AG09309 (cell line): ENCODE results near the gene ATP6V1E1.
A peak's percentile ranks its signal among the peaks of the same experiment; 100 is the strongest.

Experiments used
- DNase-seq: peaks from one replicate; pipeline ENCODE4 v3.0.0-alpha.2; 2010; ENCODE audit warnings: low read depth
- H3K4me3 ChIP-seq: 2 replicates; pipeline ENCODE4 v1.5.1; 2011; ENCODE audit warnings: mild to moderate bottlenecking, low read depth, low read length, moderate library complexity; ENCODE audit not compliant: control insufficient read depth
- CTCF ChIP-seq: IDR thresholded peaks from 2 replicates; pipeline ENCODE4 v1.5.1; 2011; ENCODE audit warnings: mild to moderate bottlenecking, low read depth, low read length, inconsistent platforms; ENCODE audit not compliant: insufficient read depth, control insufficient read depth; ENCODE audit errors: missing control alignments

The ATP6V1E1 gene

GRCh38 chr22:17578136-17578754 is 50.3 kb downstream of the ATP6V1E1 start:
- TF ChIP-seq CTCF: no peak
- no peak overlapping the region for H3K4me3 ChIP-seq
- DNase-seq: no peak

DNA sequence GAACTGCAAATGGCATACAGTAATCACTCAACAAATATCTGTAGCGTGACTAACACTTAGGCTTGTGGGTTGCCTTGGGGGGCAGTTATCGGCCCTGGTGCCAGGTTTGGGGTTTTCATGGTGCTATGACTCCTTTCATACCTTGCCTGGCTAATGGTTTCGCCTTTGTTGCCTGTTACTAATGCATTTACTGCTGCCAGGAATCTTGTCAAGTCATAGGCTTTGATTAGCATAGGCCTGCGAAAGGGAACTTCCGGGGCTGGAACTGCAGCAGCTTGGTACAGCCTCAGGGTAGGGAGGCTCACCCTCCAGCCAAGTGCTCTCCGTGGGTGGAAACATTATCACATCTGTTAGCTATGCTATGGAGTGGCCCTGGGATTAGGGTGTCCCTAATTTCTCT is 52.1 kb downstream of the ATP6V1E1 start:
- no peak for TF ChIP-seq CTCF
- DNase-seq: peak; percentile 87
- no peak overlapping the region for H3K4me3 ChIP-seq

DNA sequence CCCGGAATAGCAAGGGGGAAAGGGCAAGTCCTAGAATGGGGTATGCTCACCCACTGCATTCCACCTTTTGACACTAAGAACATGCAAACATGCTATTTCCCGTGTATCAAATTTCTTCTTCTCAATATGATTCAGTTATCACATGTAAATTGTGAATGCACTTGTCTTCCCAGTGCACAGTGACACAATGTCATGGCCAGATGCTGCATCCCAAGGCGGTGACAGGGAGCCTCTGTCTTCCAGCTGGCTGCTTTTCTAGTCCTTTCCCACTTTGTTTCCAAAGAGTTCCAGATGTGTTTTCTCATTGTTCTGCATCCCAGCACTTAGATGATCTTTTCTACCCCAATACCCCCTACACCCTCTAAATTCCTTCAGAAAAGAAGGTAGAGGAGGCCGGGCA is 52.9 kb downstream of the ATP6V1E1 start:
- DNase-seq: no peak
- no peak for TF ChIP-seq CTCF
- H3K4me3 ChIP-seq: no peak overlapping the region

DNA sequence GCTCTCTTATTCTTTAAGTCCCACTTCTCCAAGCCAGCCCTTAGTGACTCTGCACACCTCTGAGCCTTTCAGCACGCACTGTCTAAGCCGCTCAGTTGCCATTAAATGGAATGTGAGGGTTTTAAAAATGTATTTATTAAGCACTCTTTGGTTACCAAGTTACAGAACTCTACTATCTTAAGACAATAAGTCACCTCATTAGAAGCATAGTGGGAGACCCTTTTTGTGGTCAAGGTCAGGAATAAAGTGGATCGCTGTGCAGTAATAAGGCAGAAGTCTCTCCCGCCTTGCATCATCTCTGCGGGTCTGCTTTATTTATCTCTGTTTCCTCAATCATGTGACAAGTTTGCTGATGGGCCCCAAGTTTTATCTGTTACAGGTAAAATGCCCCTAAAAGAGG is 53.4 kb downstream of the ATP6V1E1 start:
- no peak for TF ChIP-seq CTCF
- H3K4me3 ChIP-seq: no peak overlapping the region
- DNase-seq: no peak

DNA sequence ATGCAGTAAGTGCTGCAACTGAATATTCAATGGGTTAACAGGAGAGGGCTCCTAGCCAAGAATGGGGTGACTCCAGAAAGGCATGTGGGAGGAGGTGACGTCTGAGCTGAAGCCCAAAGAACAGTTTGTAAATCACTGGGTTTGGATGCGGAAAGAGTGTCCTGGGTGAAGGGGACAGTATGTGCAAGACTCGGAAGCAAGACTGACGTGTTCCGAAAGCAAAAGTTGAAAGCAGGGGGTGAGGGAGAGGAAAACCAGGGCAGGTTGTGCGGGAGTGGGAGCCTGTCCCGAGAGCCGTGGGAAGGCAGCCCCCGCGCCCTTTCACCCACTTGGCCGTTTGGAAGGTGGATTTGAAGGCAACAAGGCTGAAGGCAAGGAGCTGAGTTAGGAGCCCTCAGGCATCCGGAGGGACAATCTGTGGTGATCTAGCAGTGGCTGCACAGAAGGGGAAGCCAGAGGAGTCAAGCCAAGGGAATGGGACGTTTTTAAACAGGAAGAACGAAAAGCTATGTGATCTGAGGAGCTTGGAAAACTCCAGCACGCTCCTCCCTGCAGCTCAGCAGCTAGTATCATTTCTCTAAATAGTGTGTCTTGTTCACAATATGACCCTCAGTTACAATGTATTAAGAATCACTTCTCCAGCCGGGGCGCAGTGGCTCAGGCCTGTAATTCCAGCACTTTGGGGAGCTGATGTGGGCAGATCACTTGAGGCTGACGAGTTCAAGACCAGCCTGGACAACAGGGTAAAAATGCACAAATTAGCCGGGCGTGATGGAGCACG is 57.5 kb downstream of the ATP6V1E1 start:
- no peak for DNase-seq
- no peak for TF ChIP-seq CTCF
- H3K4me3 ChIP-seq: peak overlapping the region; percentile 43

DNA sequence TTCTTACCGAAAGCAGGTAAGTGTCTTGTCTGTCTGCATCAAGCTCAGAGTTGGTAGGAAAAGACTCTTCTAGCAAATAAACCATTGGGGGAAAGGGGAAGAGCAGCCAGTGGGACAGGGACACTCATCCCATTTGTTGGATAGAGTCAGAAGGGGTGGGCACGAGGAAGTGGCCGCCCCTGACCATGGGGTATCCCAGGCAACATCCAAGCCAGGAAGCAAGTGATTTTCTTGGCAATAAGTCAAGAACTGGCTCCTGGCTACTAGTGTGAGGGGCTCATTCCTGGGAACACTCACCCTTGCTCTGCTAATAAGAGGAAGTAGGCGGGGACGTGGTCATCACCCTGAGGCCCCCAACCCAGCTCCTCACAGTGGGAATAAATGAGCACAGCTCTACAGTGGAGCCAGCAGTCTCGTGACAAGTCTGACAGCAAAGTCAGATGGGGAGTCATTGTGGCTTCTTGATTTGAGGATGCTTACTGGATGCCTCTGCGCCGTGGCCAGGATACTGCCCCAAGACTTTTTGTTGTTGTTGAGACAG is 58.5 kb downstream of the ATP6V1E1 start:
- no peak for TF ChIP-seq CTCF
- no peak overlapping the region for H3K4me3 ChIP-seq
- DNase-seq: no peak
